Gastrocnemius medialis (tissue), 4 donors: ENCODE data around the gene LRRC28.

Experiments used
- POLR2A ChIP-seq, 2 donors: fragments of 450-650 bp; IDR thresholded peaks; one replicate each; pipeline ENCODE4 v1.6.1; 2017; ENCODE audit warnings: antibody characterized with exemption in 2 of 2, mild to moderate bottlenecking in 2 of 2, moderate library complexity in 2 of 2
- TF ChIP-seq, protein P1 (sequence below), 5 experiments: fragments of 450-650 bp in 3 of 5; fragments of 200-600 bp in 2 of 5; sonication (generic) in 2 of 5; IDR thresholded peaks in 4 of 5; conservative IDR thresholded peaks in 1 of 5; 1 replicate in 4 of 5; 2 replicates in 1 of 5; pipeline ENCODE4 v1.5.1; 2016 to 2019; ENCODE audit warnings: antibody characterized with exemption in 5 of 5, mild to moderate bottlenecking in 3 of 5, moderate library complexity in 3 of 5

DNA sequence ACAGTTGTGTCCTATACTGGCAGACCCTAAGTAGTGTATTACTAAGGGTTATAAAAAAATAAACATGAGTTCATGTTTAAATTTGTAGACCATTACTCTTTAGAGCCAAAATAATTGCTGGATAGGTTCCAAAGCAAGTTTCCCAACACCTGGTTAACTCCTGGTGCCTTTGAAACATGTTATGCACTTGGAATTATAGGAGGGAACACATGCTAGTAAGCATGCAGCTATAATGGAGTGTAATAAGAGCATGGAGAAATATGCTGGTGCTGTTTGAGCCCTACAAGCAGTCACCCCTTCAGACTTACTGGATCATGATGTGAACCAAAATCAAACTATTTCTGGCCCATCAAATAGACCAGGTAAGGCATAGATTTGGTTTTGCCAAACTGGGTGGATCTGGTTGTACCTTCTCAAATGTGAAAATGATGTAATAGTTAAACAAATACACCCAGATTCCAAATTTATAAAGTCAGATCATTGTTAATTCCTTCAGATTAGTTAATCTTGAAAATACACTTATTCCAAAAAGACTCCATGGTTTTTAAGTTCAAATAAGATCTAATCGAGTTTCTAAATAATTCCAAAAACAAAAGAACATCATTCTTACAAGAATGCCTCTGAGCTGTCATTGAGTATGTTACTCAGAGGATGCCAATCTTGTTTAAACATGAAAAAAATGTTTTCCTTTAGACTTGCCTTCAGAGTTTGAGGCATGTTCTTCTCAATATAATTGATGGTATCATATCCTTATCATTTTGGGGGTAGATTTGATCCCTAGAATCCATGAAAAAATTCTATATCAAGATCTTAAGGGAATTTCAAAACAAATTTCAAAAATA, 69.3 kb downstream of the LRRC28 start:
- TF ChIP-seq, protein P1, sequence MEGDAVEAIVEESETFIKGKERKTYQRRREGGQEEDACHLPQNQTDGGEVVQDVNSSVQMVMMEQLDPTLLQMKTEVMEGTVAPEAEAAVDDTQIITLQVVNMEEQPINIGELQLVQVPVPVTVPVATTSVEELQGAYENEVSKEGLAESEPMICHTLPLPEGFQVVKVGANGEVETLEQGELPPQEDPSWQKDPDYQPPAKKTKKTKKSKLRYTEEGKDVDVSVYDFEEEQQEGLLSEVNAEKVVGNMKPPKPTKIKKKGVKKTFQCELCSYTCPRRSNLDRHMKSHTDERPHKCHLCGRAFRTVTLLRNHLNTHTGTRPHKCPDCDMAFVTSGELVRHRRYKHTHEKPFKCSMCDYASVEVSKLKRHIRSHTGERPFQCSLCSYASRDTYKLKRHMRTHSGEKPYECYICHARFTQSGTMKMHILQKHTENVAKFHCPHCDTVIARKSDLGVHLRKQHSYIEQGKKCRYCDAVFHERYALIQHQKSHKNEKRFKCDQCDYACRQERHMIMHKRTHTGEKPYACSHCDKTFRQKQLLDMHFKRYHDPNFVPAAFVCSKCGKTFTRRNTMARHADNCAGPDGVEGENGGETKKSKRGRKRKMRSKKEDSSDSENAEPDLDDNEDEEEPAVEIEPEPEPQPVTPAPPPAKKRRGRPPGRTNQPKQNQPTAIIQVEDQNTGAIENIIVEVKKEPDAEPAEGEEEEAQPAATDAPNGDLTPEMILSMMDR (IDR thresholded peaks at IDR 0.05 in 4 of 5, conservative IDR thresholded peaks at IDR 0.05 in 1 of 5) = no peak
- TF ChIP-seq POLR2A (IDR thresholded peaks at IDR 0.05) = no peak
